ENCODE measurements around the gene DNAJB8.
A peak's percentile ranks its signal among the peaks of the same experiment; 100 is the strongest.

Gene DNAJB8

DNA sequence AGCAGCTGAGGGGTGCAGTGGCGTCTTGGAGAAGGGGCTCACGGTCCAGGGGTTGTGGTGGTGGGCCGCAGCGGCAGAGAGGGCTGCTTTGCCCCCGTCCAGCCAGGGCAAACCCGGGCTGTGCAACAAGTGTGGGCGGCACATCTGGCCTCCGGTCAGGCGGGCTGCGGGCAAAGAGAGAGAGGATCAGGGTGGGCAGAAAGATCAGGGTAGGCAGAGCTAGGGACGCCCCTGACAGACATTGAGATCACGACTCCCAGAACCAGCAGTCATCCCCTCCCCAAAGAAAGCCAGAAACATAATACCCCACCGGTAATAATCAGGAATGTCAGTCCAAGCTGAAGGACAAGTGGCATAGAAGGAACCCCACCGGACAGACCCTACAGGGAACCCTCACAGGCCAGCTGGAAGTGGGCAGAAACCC is 19.5 kb upstream of the DNAJB8 start:
- DNase-seq = no peak
- in situ Hi-C loops (cut with HindIII; ENCODE audit: low pct_ligation_motif_present, low pct_unique_long_range_greater_than_20kb, low sequenced_read_pairs) = no loop called here

DNA sequence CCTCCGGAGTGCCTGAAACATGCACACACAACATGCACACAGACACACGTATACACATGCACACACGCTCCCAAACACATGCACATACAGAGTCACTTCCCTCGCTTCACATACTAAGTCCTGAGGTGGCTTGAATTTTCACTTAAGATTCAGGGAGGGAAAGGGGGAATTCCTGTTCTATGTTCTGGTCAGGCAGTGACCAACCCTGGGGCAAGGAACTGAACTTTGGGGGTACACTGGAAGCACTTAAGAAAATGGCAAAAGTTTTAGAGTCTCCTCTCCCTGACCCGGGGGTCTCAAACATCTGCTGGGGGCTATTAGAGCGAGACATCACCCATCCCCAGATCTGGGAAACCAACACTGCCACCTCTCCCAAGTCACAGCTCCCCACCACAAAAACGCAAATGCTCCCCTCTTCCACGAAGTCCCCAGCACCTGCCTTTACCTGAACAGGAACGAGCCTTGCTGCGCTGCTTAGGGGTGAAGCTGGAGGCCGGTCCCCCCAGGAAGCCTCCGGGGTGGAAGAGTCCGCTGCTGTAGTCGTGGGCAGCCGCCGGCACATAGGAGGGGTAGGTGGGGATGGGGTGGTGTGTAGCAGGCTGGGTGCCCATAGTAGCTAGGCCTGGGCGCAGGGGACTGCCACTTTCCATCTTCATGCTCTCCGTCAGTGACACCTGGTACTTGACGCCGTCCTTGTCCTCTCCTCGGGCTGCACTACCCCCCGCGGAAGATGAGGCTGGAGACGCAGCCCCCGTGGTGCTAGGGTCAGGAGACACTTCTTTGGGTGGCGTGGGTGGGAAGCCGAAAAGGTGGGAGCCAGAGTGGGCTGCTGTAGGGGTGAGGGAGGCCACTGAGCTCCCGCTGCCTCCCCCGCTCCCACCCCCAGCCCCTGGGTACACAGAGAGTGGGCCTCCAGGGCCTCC is 18.9 kb upstream of the DNAJB8 start:
- DNase-seq = no peak
- in situ Hi-C loops (cut with HindIII; ENCODE audit: low pct_ligation_motif_present, low pct_unique_long_range_greater_than_20kb, low sequenced_read_pairs) = no loop called here

DNA sequence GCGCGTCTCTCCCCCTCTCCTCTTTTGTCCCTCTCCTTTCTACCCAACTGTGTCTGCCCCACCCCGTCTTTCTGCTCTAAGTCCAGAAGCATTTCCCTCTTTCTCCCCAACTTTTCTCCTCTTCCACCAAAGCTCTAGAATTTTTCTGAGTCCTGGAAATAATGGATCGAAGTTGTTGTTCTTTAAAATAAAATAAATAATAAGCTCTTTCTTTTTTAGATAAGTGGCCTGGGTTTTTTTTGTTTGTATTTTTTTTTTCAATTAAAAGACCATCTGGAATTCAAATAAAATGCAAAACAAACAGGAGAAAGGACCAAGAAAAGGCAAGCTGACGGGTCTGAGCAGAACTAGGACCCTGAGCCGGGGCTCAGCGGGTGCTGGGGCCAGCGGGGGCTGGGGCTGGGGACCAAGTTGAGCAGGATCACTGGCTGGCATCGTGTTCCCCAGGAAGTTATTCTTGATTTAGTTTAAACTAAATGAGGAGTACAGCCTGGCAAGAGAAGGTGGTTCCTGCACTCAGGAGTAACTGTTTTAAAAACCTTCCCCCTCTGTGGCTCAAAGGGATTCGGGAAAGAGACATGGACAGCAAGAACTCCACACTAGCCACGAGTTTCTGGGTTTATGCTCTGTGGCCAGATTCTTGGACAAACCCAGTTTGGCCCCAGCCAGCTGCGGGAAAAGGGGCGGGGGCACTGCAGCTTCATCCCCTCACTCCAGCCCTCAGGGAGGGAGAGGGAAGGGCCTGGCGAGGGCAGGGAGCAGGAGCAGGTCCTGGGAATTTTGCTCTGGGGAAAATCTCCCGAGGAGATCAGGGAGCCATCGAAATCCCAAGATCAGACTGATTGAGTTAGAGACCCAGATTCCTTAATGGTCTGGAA is 18.0 kb upstream of the DNAJB8 start:
- no peak for DNase-seq
- in situ Hi-C loops (cut with HindIII; ENCODE audit: low pct_ligation_motif_present, low pct_unique_long_range_greater_than_20kb, low sequenced_read_pairs) = no loop called here

DNA sequence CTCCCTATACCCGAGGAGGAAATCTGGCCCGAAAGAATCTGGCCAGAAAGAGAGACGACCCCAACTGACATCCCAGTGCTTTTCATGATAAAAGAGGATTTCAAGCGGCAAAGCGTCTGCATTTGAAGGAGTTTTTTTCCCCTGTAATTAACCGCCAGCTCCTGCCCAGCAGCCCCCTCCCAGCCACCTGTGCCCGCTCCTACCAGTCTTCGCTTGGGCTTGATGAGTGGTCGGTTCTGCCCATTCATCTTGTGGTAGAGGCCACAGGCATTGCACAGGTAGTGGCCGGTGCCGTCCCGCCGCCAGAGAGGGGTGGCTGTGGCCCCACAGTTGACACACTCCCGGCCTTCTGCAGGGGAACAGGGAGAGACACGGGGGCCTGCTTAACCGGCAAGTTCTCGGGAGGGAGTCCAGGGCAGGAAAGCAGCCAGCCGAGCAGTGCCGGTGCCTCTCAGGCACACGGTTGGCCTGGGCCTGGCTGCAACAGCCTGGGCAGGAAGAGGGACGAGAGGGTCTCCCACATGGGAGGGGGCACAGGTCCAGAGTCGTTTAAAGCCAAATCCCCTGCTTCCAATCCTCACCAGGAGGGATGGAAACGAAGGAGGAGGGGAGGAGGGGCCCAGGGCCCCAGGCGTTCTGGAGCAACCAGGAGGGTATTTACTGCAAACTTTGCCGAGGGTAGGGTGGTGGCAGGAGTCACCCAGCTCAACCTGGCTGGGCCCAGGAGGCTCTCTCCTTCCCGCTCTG is 17.1 kb upstream of the DNAJB8 start:
- in situ Hi-C loops (cut with HindIII; ENCODE audit: low pct_ligation_motif_present, low pct_unique_long_range_greater_than_20kb, low sequenced_read_pairs) = no loop called here
- no peak for DNase-seq

- DNase-seq = peak; percentile 21
- in situ Hi-C loops (cut with HindIII; ENCODE audit: low pct_ligation_motif_present, low pct_unique_long_range_greater_than_20kb, low sequenced_read_pairs) = no loop called here
Measured at GRCh38 chr3:128482666-128483656, 16.3 kb upstream of the DNAJB8 start.

DNA sequence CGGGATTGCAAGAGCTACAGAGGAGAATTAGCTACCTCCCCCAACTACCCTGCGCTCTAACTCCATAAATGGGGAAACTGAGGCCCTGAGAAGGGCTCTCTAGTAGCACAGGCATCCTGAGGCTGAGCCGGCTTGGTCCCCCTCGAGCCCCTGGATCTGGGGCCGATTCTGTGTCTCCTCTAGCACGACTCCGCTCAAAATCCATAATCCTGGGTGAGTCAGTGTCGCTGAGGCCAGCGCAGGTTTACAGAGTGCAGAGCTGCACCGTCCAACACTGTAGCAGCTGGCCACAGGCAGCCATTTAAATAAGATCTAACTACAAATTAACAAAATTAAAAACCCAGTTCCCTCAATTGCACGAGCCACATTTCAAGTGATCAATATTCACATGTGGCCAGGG is 15.5 kb upstream of the DNAJB8 start:
- DNase-seq = no peak
- in situ Hi-C loops (cut with HindIII; ENCODE audit: low pct_ligation_motif_present, low pct_unique_long_range_greater_than_20kb, low sequenced_read_pairs) = no loop called here

DNA sequence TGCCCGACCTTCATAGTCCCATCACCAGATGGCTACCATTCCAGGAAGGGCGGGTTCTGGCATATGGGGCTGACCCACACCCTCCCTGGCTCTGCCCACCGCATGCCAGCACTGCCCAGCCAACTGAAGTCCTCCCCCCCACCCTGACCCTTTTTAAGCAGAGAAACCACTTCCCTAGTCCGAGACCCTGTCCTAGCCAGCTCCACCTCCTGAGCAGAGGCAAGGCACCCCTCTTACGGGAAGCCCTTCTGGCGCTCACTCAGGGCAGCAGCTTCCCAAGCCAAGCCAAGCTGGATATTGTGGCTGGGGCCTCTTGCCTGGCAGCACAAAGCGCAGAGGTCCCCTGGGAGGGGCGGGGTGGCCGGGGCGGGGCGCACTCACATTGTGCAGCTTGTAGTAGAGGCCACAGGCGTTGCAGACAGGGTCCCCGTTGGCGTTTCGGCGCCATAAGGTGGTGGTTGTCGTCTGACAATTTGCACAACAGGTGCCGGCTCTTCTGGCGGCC is 14.8 kb upstream of the DNAJB8 start:
- in situ Hi-C loops (cut with HindIII; ENCODE audit: low pct_ligation_motif_present, low pct_unique_long_range_greater_than_20kb, low sequenced_read_pairs) = no loop called here
- no peak for DNase-seq

- DNase-seq = no peak
- in situ Hi-C loops (cut with HindIII; ENCODE audit: low pct_ligation_motif_present, low pct_unique_long_range_greater_than_20kb, low sequenced_read_pairs) = no loop called here
Measured at GRCh38 chr3:128480717-128481437, 14.2 kb upstream of the DNAJB8 start.

- no peak for DNase-seq
- in situ Hi-C loops (cut with HindIII; ENCODE audit: low pct_ligation_motif_present, low pct_unique_long_range_greater_than_20kb, low sequenced_read_pairs) = no loop called here
Measured at GRCh38 chr3:128480278-128480677, 13.6 kb upstream of the DNAJB8 start.

GRCh38 chr3:128479558-128480086 is 12.9 kb upstream of the DNAJB8 start:
- in situ Hi-C loops (cut with HindIII; ENCODE audit: low pct_ligation_motif_present, low pct_unique_long_range_greater_than_20kb, low sequenced_read_pairs) = no loop called here

DNA sequence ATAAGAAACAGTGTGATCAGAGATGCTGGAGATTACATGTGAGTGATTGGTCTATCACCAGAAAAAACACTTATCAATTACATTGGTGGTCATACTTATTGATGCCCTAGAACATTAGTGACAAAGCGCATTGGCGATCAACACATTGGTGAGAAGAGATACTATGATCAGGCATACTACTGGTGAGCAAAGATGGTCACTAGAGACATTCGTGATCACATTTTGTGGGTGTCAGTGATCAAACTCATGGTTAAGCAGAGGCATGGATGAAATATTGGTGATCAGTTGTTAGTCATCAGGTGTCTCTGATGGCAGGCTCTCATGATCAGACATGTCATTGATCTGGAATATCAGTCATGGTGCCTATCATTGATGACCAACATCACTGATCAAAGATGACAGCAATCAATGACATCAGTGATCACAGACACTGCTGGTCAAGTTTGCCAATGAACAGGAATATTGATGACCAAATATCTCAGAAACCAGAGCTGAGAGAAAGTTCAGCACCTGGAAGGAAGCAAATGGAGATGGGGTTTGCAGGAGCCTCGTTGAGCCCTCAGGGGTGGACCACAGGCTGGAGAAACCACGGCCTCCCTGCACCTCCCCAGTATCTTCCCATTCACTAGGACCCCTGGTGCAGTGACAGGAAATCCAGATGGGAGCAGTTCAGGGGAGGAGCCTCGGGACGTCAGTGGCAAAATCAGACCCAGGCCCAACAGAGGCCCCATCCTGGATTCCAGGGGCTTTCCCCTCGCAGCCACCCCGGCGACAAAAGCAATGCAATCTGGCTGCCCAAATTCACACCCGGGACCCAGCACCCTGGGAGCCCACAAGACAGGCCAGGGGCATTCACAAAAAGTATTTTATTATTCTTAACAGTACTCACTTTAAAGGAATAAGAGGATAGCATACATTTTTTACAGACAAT is 12.2 kb upstream of the DNAJB8 start:
- DNase-seq = no peak

More at GRCh38 chr3:128479558-128480086, 12.9 kb upstream of the DNAJB8 start:
- no peak for DNase-seq

DNA sequence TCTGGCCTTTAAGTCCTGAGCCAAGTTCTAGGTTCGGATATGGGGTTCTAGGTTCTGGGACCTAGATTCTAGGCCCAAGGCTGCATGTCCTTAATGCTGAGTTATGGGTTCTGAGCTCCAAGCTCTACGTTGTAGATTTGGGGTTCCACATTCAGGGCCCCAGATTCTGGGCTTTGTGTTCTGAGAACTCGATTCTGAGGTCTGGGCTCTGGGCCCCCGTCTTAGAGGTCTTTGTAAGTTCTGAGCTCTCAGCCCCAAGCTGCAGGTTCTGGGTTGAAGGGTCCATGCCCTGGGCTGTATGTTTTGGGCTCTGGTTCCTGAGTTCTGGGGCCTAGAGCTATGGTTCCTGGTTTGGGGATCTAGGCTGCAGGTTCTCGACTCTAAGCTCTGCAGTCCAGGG is 10.0 kb upstream of the DNAJB8 start:
- no peak for DNase-seq
- in situ Hi-C loops (cut with HindIII; ENCODE audit: low pct_ligation_motif_present, low pct_unique_long_range_greater_than_20kb, low sequenced_read_pairs) = no loop called here

More for the DNA sequence above, 12.2 kb upstream of the DNAJB8 start:
- in situ Hi-C loops (cut with HindIII; ENCODE audit: low pct_ligation_motif_present, low pct_unique_long_range_greater_than_20kb, low sequenced_read_pairs) = no loop called here

DNA sequence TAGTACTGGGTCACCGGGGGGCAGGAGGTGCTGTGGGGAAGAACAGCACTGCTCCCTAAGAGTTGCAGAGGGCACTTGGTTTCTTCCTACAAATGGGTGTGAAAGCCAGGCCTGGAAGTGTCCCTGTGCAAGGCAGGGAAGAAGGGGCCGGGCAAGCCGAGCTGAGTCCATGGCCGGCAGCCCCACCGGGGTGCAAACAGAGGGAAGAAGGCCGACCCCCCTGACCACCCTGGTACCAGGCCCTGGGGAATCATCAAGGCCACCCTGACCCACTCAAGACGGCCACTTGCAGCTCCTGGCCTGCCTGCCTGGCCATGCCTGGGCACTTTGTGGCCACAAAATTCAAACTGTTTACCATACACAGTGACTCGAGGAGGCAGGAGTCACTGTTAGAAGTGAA is 8.7 kb upstream of the DNAJB8 start:
- in situ Hi-C loops (cut with HindIII; ENCODE audit: low pct_ligation_motif_present, low pct_unique_long_range_greater_than_20kb, low sequenced_read_pairs) = no loop called here

GRCh38 chr3:128473737-128474136 is 7.0 kb upstream of the DNAJB8 start:
- no peak for DNase-seq
- in situ Hi-C loops (cut with HindIII; ENCODE audit: low pct_ligation_motif_present, low pct_unique_long_range_greater_than_20kb, low sequenced_read_pairs) = no loop called here

More for the DNA sequence above, 8.7 kb upstream of the DNAJB8 start:
- DNase-seq = no peak

DNA sequence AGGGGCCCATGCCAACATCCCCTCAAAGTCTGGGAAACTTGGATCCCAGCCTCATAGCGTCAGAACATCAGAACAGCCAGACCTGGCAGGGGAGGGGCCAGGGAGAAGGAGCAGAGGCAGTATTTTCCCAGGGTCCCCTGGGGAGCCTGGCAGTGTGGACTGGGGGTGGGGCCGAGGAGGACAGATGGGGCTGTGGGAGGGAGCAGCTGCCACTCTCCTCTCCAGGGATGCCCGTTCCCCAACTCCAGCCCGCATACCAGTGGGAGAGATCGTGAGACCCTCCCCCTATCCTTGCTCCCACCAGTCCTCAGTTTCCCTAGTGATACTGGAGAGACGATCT is 6.5 kb upstream of the DNAJB8 start:
- in situ Hi-C loops (cut with HindIII; ENCODE audit: low pct_ligation_motif_present, low pct_unique_long_range_greater_than_20kb, low sequenced_read_pairs) = no loop called here
- no peak for DNase-seq
